ENCODE results near the gene LRSAM1. TPM values are rescaled to one million over a fixed set of nuclear protein-coding genes. Genes with fewer than 3 reads are reported as not detected.

LRSAM1 gene
- total and polyA plus RNA-seq, 9 of the 15 experiments (the other 6 are each of a cell fraction or from before 2014, with no cell fraction given): 0.07 to 16.2 (median 4.7) TPM

GRCh38 chr9:127467621-127468020 lies 16.3 kb downstream of the LRSAM1 start:
- in situ Hi-C loops (cut with MboI) (no loop called here), intact Hi-C loops (cut with micrococcal nuclease) (no loop called here)
- Histone ChIP-seq H3K27me3 (ENCODE audit: control insufficient read depth in 2 of 2, insufficient read depth in 2 of 2, low read length in 2 of 2) (no peaks in the 10 kb centered on the region), H3K79me2 (ENCODE audit: control insufficient read depth, insufficient read depth, low read length) (no peaks in the 10 kb centered on the region), H3K4me1 (replicated peaks in 1 of 2; ENCODE audit: control insufficient read depth in 2 of 2, insufficient read depth in 2 of 2, low read length in 2 of 2) (peaks cover 0 to 11% of the 10 kb centered on the region in 2 experiments; a peak in 2 of 5 replicates), H2AFZ (ENCODE audit: low read depth, low read length) (no peak overlapping the region), H3K36me3 (ENCODE audit: control insufficient read depth, insufficient read depth, low read length) (peaks cover 6% of the 10 kb centered on the region; the same call in 2 of the 3 replicates), H3K4me3 (no peak overlapping the region), H3K9me3 (replicated peaks; ENCODE audit: control insufficient read depth, insufficient read depth, low read depth, low read length) (no peaks in the 10 kb centered on the region), H3K9ac (ENCODE audit: insufficient read depth in 1 of 2, low read depth in 2 of 2, low read length in 2 of 2) (no peak overlapping the region), H3K4me2 (ENCODE audit: insufficient read depth, low read length) (no peak overlapping the region), H3K27ac (ENCODE audit: extremely low read depth, low read depth, low read length) (no peak overlapping the region), H4K20me1 (replicated peaks; ENCODE audit: control insufficient read depth, insufficient read depth, low read length) (no peaks in the 10 kb centered on the region), H3K9me1 (ENCODE audit: control insufficient read depth, insufficient read depth, low read length) (no peaks in the 10 kb centered on the region)
- no peak for DNase-seq (ENCODE audit: extremely low read depth in 1 of 4, low spot score in 3 of 4)
- ChIA-PET CTCF (ENCODE audit: low intra/inter-chr PET ratio) (no interaction called here), POLR2A (no interaction called here)
- no TSS peak for BruUV-seq (replicated peaks)
- TF ChIP-seq ZNF347 (CRISPR knock-in tag; IDR thresholded peaks at IDR 0.05; ENCODE audit: low read depth): no peak
- no peak for TF ChIP-seq CBFA2T3 (IDR thresholded peaks at IDR 0.05)
- no peak for TF ChIP-seq ESRRA (IDR thresholded peaks at IDR 0.05; ENCODE audit: borderline replicate concordance, low read depth)
- no peak for TF ChIP-seq SRSF9 (IDR thresholded peaks at IDR 0.05; ENCODE audit: borderline replicate concordance, low read depth, low read length)
- TF ChIP-seq ZNF589 (CRISPR knock-in tag; IDR thresholded peaks at IDR 0.05; ENCODE audit: low read depth): no peak
- TF ChIP-seq ZNF408 (CRISPR knock-in tag; IDR thresholded peaks at IDR 0.05; ENCODE audit: low read depth): no peak
- TF ChIP-seq CCNT2 (IDR thresholded peaks at IDR 0.05; ENCODE audit: borderline replicate concordance, extremely low read depth, insufficient read length, low read depth, low read length): no peak
- TF ChIP-seq KDM5B (IDR thresholded peaks at IDR 0.05; ENCODE audit: insufficient replicate concordance, low read depth, low read length): no peak
- no peak for TF ChIP-seq MAFG (tag; conservative IDR thresholded peaks at IDR 0.05)
- TF ChIP-seq MTA2 (IDR thresholded peaks at IDR 0.05; ENCODE audit: low read depth): no peak
- no peak for FAIRE-seq
- ATAC-seq: no peak
- 86% methylated on average over 14 of the region's 14 CpGs for WGBS (ENCODE audit: insufficient coverage, low coverage, missing lambda C conversion rate)

All from K562 (cell line).